GM23338 (cell line): ENCODE data around the gene HVCN1. TPM values are rescaled to one million over a fixed set of nuclear protein-coding genes. Genes with fewer than 3 reads are reported as not detected.

ENCODE experiments used
- ATAC-seq: fragments of 200-7000 bp; cut with Tn5 transposase; 3 replicates; pipeline ENCODE4 v1.9.1; 2020
- DNase-seq: peaks from one replicate; pipeline ENCODE4 v3.0.0-alpha.2; 2015; ENCODE audit warnings: low spot score
- H2AFZ ChIP-seq: fragments of 200-600 bp; sonication (generic); 2 replicates; pipeline ENCODE4 v1.8.0; 2016; ENCODE audit warnings: antibody characterized with exemption, mild to moderate bottlenecking, moderate library complexity
- H3F3A ChIP-seq: fragments of 200-600 bp; sonication (generic); replicated peaks from 2 replicates; pipeline ENCODE4 v1.8.0; 2017; ENCODE audit warnings: antibody characterized with exemption, mixed run types, low read depth
- H3K27ac ChIP-seq: fragments of 200-600 bp; sonication (generic); 2 replicates; pipeline ENCODE4 v1.6.1; 2016; ENCODE audit warnings: low read depth
- H3K27me3 ChIP-seq: fragments of 200-600 bp; sonication (generic); 2 replicates; pipeline ENCODE4 v1.8.0; 2016; ENCODE audit warnings: mild to moderate bottlenecking, mixed run types, moderate library complexity; ENCODE audit not compliant: insufficient read depth
- H3K36me3 ChIP-seq: fragments of 200-600 bp; sonication (generic); 2 replicates; pipeline ENCODE4 v1.8.0; 2016; ENCODE audit warnings: mild to moderate bottlenecking; ENCODE audit not compliant: insufficient read depth
- H3K4me1 ChIP-seq: fragments of 200-600 bp; sonication (generic); 2 replicates; pipeline ENCODE4 v1.8.0; 2016; ENCODE audit warnings: mild to moderate bottlenecking, moderate library complexity; ENCODE audit not compliant: insufficient read depth
- H3K4me2 ChIP-seq: fragments of 200-600 bp; sonication (generic); 2 replicates; pipeline ENCODE4 v1.7.1; 2017; ENCODE audit warnings: mixed run types
- H3K4me3 ChIP-seq: fragments of 200-600 bp; sonication (generic); 2 replicates; pipeline ENCODE4 v1.6.1; 2016; ENCODE audit warnings: mixed run types
- H3K79me2 ChIP-seq: fragments of 200-600 bp; sonication (generic); replicated peaks from 2 replicates; pipeline ENCODE4 v1.8.0; 2017; ENCODE audit warnings: mild to moderate bottlenecking; ENCODE audit not compliant: insufficient read depth
- H3K9me2 ChIP-seq: fragments of 200-600 bp; sonication (generic); 2 replicates; pipeline ENCODE4 v1.8.0; 2017; ENCODE audit not compliant: insufficient read depth
- H4K20me1 ChIP-seq: fragments of 200-600 bp; sonication (generic); replicated peaks from 2 replicates; pipeline ENCODE4 v1.8.0; 2017; ENCODE audit warnings: mild to moderate bottlenecking; ENCODE audit not compliant: insufficient read depth
- H3K27ac Mint-ChIP-seq: 2 replicates; pipeline ENCODE4 v1.8.0; 2020; ENCODE audit warnings: inconsistent platforms, mild to moderate bottlenecking, moderate library complexity, mixed read lengths
- H3K27me3 Mint-ChIP-seq: 3 replicates; pipeline ENCODE4 v1.8.0; 2022; ENCODE audit warnings: low read depth, mild to moderate bottlenecking, moderate library complexity, mixed read lengths, inconsistent platforms; ENCODE audit not compliant: insufficient read depth, poor library complexity
- H3K36me3 Mint-ChIP-seq: 3 replicates; pipeline ENCODE4 v1.8.0; 2021; ENCODE audit warnings: low read depth, mild to moderate bottlenecking, inconsistent platforms, moderate library complexity, mixed read lengths
- H3K4me1 Mint-ChIP-seq: 3 replicates; pipeline ENCODE4 v1.8.0; 2020; ENCODE audit warnings: mild to moderate bottlenecking, inconsistent platforms, mixed read lengths
- H3K4me3 Mint-ChIP-seq: 3 replicates; pipeline ENCODE4 v1.8.0; 2021; ENCODE audit warnings: moderate library complexity, mild to moderate bottlenecking, inconsistent platforms, mixed read lengths
- H3K9me3 Mint-ChIP-seq: 3 replicates; pipeline ENCODE4 v1.8.0; 2020; ENCODE audit warnings: moderate library complexity, mild to moderate bottlenecking, inconsistent platforms, mixed read lengths
- JUNB ChIP-seq: IDR thresholded peaks from one replicate; pipeline ENCODE4 v1.6.1; 2016; ENCODE audit warnings: antibody characterized with exemption; ENCODE audit not compliant: unreplicated experiment
- POLR2AphosphoS5 ChIP-seq: IDR thresholded peaks from 2 replicates; pipeline ENCODE4 v1.6.1; 2016; ENCODE audit warnings: antibody characterized with exemption, low read depth
- STAT1 ChIP-seq: IDR thresholded peaks from one replicate; pipeline ENCODE4 v1.6.1; 2016; ENCODE audit warnings: antibody characterized with exemption; ENCODE audit not compliant: unreplicated experiment
- ZNF114 ChIP-seq: fragments of 250-450 bp; sonication (Bioruptor Pico); IDR thresholded peaks from 2 replicates; pipeline ENCODE4 v1.5.0; 2020; ENCODE audit warnings: mild to moderate bottlenecking, moderate library complexity
- ZNF462 ChIP-seq: fragments of 250-450 bp; sonication (Bioruptor Pico); IDR thresholded peaks from 2 replicates; pipeline ENCODE4 v1.5.0; 2020; ENCODE audit warnings: mild to moderate bottlenecking, moderate library complexity
- polyA plus RNA-seq: library from polyadenylated mRNA; unstranded; fragments of >200 nt; fragmentation: Nextera tagmentation; extraction: Ambion mirVana; gene quantifications from 2 replicates; pipeline ENCODE4 v1.2.1, GENCODE V29; 2016
- total RNA-seq: library from RNA; depleted of rRNA; stranded (reverse); fragments of >200 nt; shearing (Covaris generic); gene quantifications from 2 replicates; pipeline ENCODE4 v1.2.3, GENCODE V29; 2014
- TF ChIP-seq, protein P1 (sequence below): IDR thresholded peaks from 2 replicates; pipeline ENCODE4 v1.6.1; 2016; ENCODE audit warnings: antibody characterized with exemption

Gene HVCN1
- total and polyA plus RNA-seq, 2 experiments from 2014 or later = 10.4 to 10.7 TPM

- no peak for TF ChIP-seq ZNF462 (CRISPR knock-in tag)
- no peak for TF ChIP-seq ZNF114 (CRISPR knock-in tag)
- no peak for TF ChIP-seq JUNB
- no peak for TF ChIP-seq STAT1
- no peak for TF ChIP-seq POLR2AphosphoS5
Observed at GRCh38 chr12:110640275-110641025, 48.5 kb downstream of the HVCN1 start (continued).

GRCh38 chr12:110639336-110640141 is 49.4 kb downstream of the HVCN1 start:
- Mint-ChIP-seq H3K9me3 (no peaks in the 10 kb centered on the region), H3K27me3 (peaks cover 6% of the 10 kb centered on the region), H3K27ac (no peak overlapping the region), H3K4me1 (peaks cover 8% of the 10 kb centered on the region), H3K4me3 (no peak overlapping the region), H3K36me3 (no peaks in the 10 kb centered on the region)
- H3K9me2 ChIP-seq = no peaks in the 10 kb centered on the region
- no peaks in the 10 kb centered on the region for H3K27me3 ChIP-seq
- H2AFZ ChIP-seq = no peak overlapping the region
- H3K4me2 ChIP-seq = no peak overlapping the region
- H3K36me3 ChIP-seq = no peaks in the 10 kb centered on the region
- no peaks in the 10 kb centered on the region for H3K79me2 ChIP-seq
- no peak overlapping the region for H3K27ac ChIP-seq
- no peaks in the 10 kb centered on the region for H3F3A ChIP-seq
- no peaks in the 10 kb centered on the region for H3K4me1 ChIP-seq
- no peak for DNase-seq
- H3K4me3 ChIP-seq = no peak overlapping the region
- ATAC-seq = no peak
- H4K20me1 ChIP-seq = no peaks in the 10 kb centered on the region
- TF ChIP-seq, protein P1, sequence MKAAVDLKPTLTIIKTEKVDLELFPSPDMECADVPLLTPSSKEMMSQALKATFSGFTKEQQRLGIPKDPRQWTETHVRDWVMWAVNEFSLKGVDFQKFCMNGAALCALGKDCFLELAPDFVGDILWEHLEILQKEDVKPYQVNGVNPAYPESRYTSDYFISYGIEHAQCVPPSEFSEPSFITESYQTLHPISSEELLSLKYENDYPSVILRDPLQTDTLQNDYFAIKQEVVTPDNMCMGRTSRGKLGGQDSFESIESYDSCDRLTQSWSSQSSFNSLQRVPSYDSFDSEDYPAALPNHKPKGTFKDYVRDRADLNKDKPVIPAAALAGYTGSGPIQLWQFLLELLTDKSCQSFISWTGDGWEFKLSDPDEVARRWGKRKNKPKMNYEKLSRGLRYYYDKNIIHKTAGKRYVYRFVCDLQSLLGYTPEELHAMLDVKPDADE = no peak
- no peak for TF ChIP-seq ZNF114 (CRISPR knock-in tag)
- TF ChIP-seq POLR2AphosphoS5 = no peak
- TF ChIP-seq ZNF462 (CRISPR knock-in tag) = no peak
